Measurements from ENCODE around the gene ARRDC1. TPM values are rescaled to one million over a fixed set of nuclear protein-coding genes. Genes with fewer than 3 reads are reported as not detected.
"Not testable (repeated sequence)": the region's sequence is repeated elsewhere in the genome, so short reads cannot be mapped to it uniquely, and the experiment has no call there.

Gene ARRDC1
- total RNA-seq, 1 experiment from 2014 or later: 13.3 TPM

GRCh38 chr9:137592767-137593166, 12.7 kb upstream of the ARRDC1 start:
- ChIA-PET CTCF (no interaction called here), POLR2A (ENCODE audit: low non-redundant PET) (no interaction called here)
- Histone ChIP-seq H3K9me3 (ENCODE audit: low read depth, low read length, poor library complexity, severe bottlenecking) (no peaks in the 10 kb centered on the region), H3K36me3 (ENCODE audit: insufficient read depth, low read length, poor library complexity, severe bottlenecking) (peaks cover 9% of the 10 kb centered on the region), H3K27ac (ENCODE audit: low read depth, low read length, poor library complexity, severe bottlenecking) (no peak overlapping the region), H3K4me3 (ENCODE audit: low read depth, low read length, poor library complexity, severe bottlenecking) (no peak overlapping the region), H3K4me1 (ENCODE audit: insufficient read depth, low read length, poor library complexity, severe bottlenecking) (peaks cover 7% of the 10 kb centered on the region), H3K27me3 (replicated peaks; ENCODE audit: insufficient read depth, low read depth, low read length, poor library complexity) (no peaks in the 10 kb centered on the region)
- no peak for DNase-seq (ENCODE audit: low spot score)
- BruUV-seq (replicated peaks): no TSS peak
- TF ChIP-seq CTCF (conservative IDR thresholded peaks at IDR 0.05; ENCODE audit: low read depth, low read length) (no peak), EZH2 (IDR thresholded peaks at IDR 0.05; ENCODE audit: borderline replicate concordance, low read depth, low read length, poor library complexity, severe bottlenecking) (no peak)
- intact Hi-C loops (cut with micrococcal nuclease; ENCODE audit: unreplicated experiment): no loop called here

- peaks cover 5% of the 10 kb centered on the region for H3K36me3 ChIP-seq (ENCODE audit: insufficient read depth, low read length, poor library complexity, severe bottlenecking)
- H3K9me3 ChIP-seq (ENCODE audit: low read depth, low read length, poor library complexity, severe bottlenecking): no peaks in the 10 kb centered on the region
- no peaks in the 10 kb centered on the region for H3K27me3 ChIP-seq (replicated peaks; ENCODE audit: insufficient read depth, low read depth, low read length, poor library complexity)
- peaks cover 7% of the 10 kb centered on the region for H3K4me1 ChIP-seq (ENCODE audit: insufficient read depth, low read length, poor library complexity, severe bottlenecking)
- BruUV-seq (replicated peaks): no TSS peak
- POLR2A ChIA-PET (ENCODE audit: low non-redundant PET): no interaction called here
- CTCF ChIA-PET: no interaction called here
- H3K4me3 ChIP-seq (ENCODE audit: low read depth, low read length, poor library complexity, severe bottlenecking): no peak overlapping the region
- intact Hi-C loops (cut with micrococcal nuclease; ENCODE audit: unreplicated experiment): no loop called here
- no peak for TF ChIP-seq EZH2 (IDR thresholded peaks at IDR 0.05; ENCODE audit: borderline replicate concordance, low read depth, low read length, poor library complexity, severe bottlenecking)
- TF ChIP-seq CTCF (conservative IDR thresholded peaks at IDR 0.05; ENCODE audit: low read depth, low read length): no peak
- no peak for DNase-seq (ENCODE audit: low spot score)
- H3K27ac ChIP-seq (ENCODE audit: low read depth, low read length, poor library complexity, severe bottlenecking): no peak overlapping the region
Observed at GRCh38 chr9:137593176-137593575, 12.3 kb upstream of the ARRDC1 start.

- CTCF ChIA-PET; H3K9me3 ChIP-seq (ENCODE audit: low read depth, low read length, poor library complexity, severe bottlenecking); H3K4me3 ChIP-seq (ENCODE audit: low read depth, low read length, poor library complexity, severe bottlenecking); intact Hi-C loops (cut with micrococcal nuclease; ENCODE audit: unreplicated experiment); DNase-seq (ENCODE audit: low spot score); BruUV-seq (replicated peaks); H3K4me1 ChIP-seq (ENCODE audit: insufficient read depth, low read length, poor library complexity, severe bottlenecking); H3K36me3 ChIP-seq (ENCODE audit: insufficient read depth, low read length, poor library complexity, severe bottlenecking); H3K27me3 ChIP-seq (replicated peaks; ENCODE audit: insufficient read depth, low read depth, low read length, poor library complexity); POLR2A ChIA-PET (ENCODE audit: low non-redundant PET); H3K27ac ChIP-seq (ENCODE audit: low read depth, low read length, poor library complexity, severe bottlenecking): not testable (repeated sequence)
Observed at GRCh38 chr9:137596577-137596976, 8.9 kb upstream of the ARRDC1 start.

GRCh38 chr9:137598943-137599342, 6.5 kb upstream of the ARRDC1 start:
- no peaks in the 10 kb centered on the region for H3K9me3 ChIP-seq (ENCODE audit: low read depth, low read length, poor library complexity, severe bottlenecking)
- CTCF ChIA-PET: no interaction called here
- no TSS peak for BruUV-seq (replicated peaks)
- intact Hi-C loops (cut with micrococcal nuclease; ENCODE audit: unreplicated experiment): no loop called here
- H3K36me3 ChIP-seq (ENCODE audit: insufficient read depth, low read length, poor library complexity, severe bottlenecking): no peaks in the 10 kb centered on the region
- H3K27me3 ChIP-seq (replicated peaks; ENCODE audit: insufficient read depth, low read depth, low read length, poor library complexity): no peaks in the 10 kb centered on the region
- POLR2A ChIA-PET (ENCODE audit: low non-redundant PET): interaction anchor here (0.5 kb wide), 1 partner anchor 88 kb away, joined by 3 read pairs; no protein-coding TSS in a partner anchor
- no peak for DNase-seq (ENCODE audit: low spot score)
- no peak overlapping the region for H3K4me3 ChIP-seq (ENCODE audit: low read depth, low read length, poor library complexity, severe bottlenecking)
- peaks cover 8% of the 10 kb centered on the region for H3K4me1 ChIP-seq (ENCODE audit: insufficient read depth, low read length, poor library complexity, severe bottlenecking)
- TF ChIP-seq CTCF (conservative IDR thresholded peaks at IDR 0.05; ENCODE audit: low read depth, low read length): no peak
- TF ChIP-seq EZH2 (IDR thresholded peaks at IDR 0.05; ENCODE audit: borderline replicate concordance, low read depth, low read length, poor library complexity, severe bottlenecking): no peak
- no peak overlapping the region for H3K27ac ChIP-seq (ENCODE audit: low read depth, low read length, poor library complexity, severe bottlenecking)
